ENCODE measurements around the gene MLLT1. TPM values are rescaled to one million over a fixed set of nuclear protein-coding genes. Genes with fewer than 3 reads are reported as not detected.

The MLLT1 gene
- total RNA-seq, 1 experiment from 2014 or later = 44.2 TPM

GRCh38 chr19:6204212-6204611 is 75.6 kb downstream of the MLLT1 start:
- TF ChIP-seq EZH2 (IDR thresholded peaks at IDR 0.05; ENCODE audit: low read depth) (no peak), CTCF (conservative IDR thresholded peaks at IDR 0.05) (no peak)
- H3K36me3 ChIP-seq (ENCODE audit: low read depth) = no peaks in the 10 kb centered on the region
- no peaks in the 10 kb centered on the region for H3K4me1 ChIP-seq (replicated peaks; ENCODE audit: insufficient read depth)
- ChIA-PET POLR2A (ENCODE audit: unreplicated experiment) (no interaction called here), CTCF (no interaction called here)
- H3K27me3 ChIP-seq (ENCODE audit: insufficient read depth, low read depth) = no peaks in the 10 kb centered on the region
- no peaks in the 10 kb centered on the region for H3K9me2 ChIP-seq (ENCODE audit: insufficient read depth)
- H3K9me3 ChIP-seq (ENCODE audit: insufficient read depth, low read depth) = no peaks in the 10 kb centered on the region
- H3K27ac ChIP-seq = no peak overlapping the region
- no peaks in the 10 kb centered on the region for H4K20me1 ChIP-seq (ENCODE audit: insufficient read depth)
- H2AFZ ChIP-seq = no peak overlapping the region
- H3K4me2 ChIP-seq = peak overlapping the region; percentile 42; the same call in 1 of the 2 replicates
- H3K79me2 ChIP-seq (ENCODE audit: low read depth) = no peaks in the 10 kb centered on the region
- DNase-seq = peak in 1 of 2 experiments; percentile 67
- BruUV-seq (replicated peaks) = no TSS peak
- H3K4me3 ChIP-seq = no peak overlapping the region
- intact Hi-C loops (cut with micrococcal nuclease; ENCODE audit: unreplicated experiment) = no loop called here
- 0 out of 2 replicates have a peak, but pooled peaks cover 9% of the 10 kb centered on the region for H3F3A ChIP-seq (ENCODE audit: insufficient read depth, low read depth)

GRCh38 chr19:6199240-6199994 is 80.4 kb downstream of the MLLT1 start:
- peak; percentile 88 to 96 for DNase-seq
- H3K27ac ChIP-seq = no peak overlapping the region
- no TSS peak for BruUV-seq (replicated peaks)

GRCh38 chr19:6198896-6199239 is 80.9 kb downstream of the MLLT1 start:
- ChIA-PET POLR2A (ENCODE audit: unreplicated experiment) (no interaction called here), CTCF (no interaction called here)
- H3K79me2 ChIP-seq (ENCODE audit: low read depth) = peaks cover 12% of the 10 kb centered on the region; the same call in 1 of the 2 replicates
- no peaks in the 10 kb centered on the region for H4K20me1 ChIP-seq (ENCODE audit: insufficient read depth)
- peak overlapping the region; percentile 87 for H3K4me2 ChIP-seq
- no peaks in the 10 kb centered on the region for H3K36me3 ChIP-seq (ENCODE audit: low read depth)
- peak overlapping the region; percentile 78 for H3K4me3 ChIP-seq
- H3F3A ChIP-seq (ENCODE audit: insufficient read depth, low read depth) = 0 out of 2 replicates have a peak, but pooled peaks cover 8% of the 10 kb centered on the region
- H3K27ac ChIP-seq = no peak overlapping the region
- BruUV-seq (replicated peaks) = TSS peak; percentile 64
- no peaks in the 10 kb centered on the region for H3K27me3 ChIP-seq (ENCODE audit: insufficient read depth, low read depth)
- no peaks in the 10 kb centered on the region for H3K9me3 ChIP-seq (ENCODE audit: insufficient read depth, low read depth)
- intact Hi-C loops (cut with micrococcal nuclease; ENCODE audit: unreplicated experiment) = no loop called here
- no peaks in the 10 kb centered on the region for H3K9me2 ChIP-seq (ENCODE audit: insufficient read depth)
- H2AFZ ChIP-seq = peak overlapping the region; percentile 99
- DNase-seq = no peak
- no peak for TF ChIP-seq EZH2 (IDR thresholded peaks at IDR 0.05; ENCODE audit: low read depth)
- no peak for TF ChIP-seq CTCF (conservative IDR thresholded peaks at IDR 0.05)
- no peaks in the 10 kb centered on the region for H3K4me1 ChIP-seq (replicated peaks; ENCODE audit: insufficient read depth)

More at GRCh38 chr19:6199240-6199994, 80.4 kb downstream of the MLLT1 start:
- Histone ChIP-seq H3F3A (ENCODE audit: insufficient read depth, low read depth) (0 out of 2 replicates have a peak, but pooled peaks cover 9% of the 10 kb centered on the region), H4K20me1 (ENCODE audit: insufficient read depth) (no peaks in the 10 kb centered on the region), H3K4me1 (replicated peaks; ENCODE audit: insufficient read depth) (no peaks in the 10 kb centered on the region), H2AFZ (peak overlapping the region; percentile 99), H3K4me2 (peak overlapping the region; percentile 87), H3K79me2 (ENCODE audit: low read depth) (peaks cover 12% of the 10 kb centered on the region; the same call in 1 of the 2 replicates), H3K27me3 (ENCODE audit: insufficient read depth, low read depth) (no peaks in the 10 kb centered on the region), H3K36me3 (ENCODE audit: low read depth) (no peaks in the 10 kb centered on the region), H3K9me2 (ENCODE audit: insufficient read depth) (no peaks in the 10 kb centered on the region), H3K4me3 (peak overlapping the region; percentile 78), H3K9me3 (ENCODE audit: insufficient read depth, low read depth) (no peaks in the 10 kb centered on the region)
- ChIA-PET CTCF (interaction anchor here (0.5 to 1.0 kb wide), 2 partner anchors 19 to 81 kb away, joined by 3 to 4 read pairs; no protein-coding TSS in a partner anchor), POLR2A (ENCODE audit: unreplicated experiment) (interaction anchor here (0.6 kb wide), 1 partner anchor 169 kb away, joined by 3 read pairs; no protein-coding TSS in a partner anchor)
- no peak for TF ChIP-seq EZH2 (IDR thresholded peaks at IDR 0.05; ENCODE audit: low read depth)
- TF ChIP-seq CTCF (conservative IDR thresholded peaks at IDR 0.05) = no peak
- intact Hi-C loops (cut with micrococcal nuclease; ENCODE audit: unreplicated experiment) = no loop called here
